Neural crest cell (in vitro differentiated cells): ENCODE measurements around the gene PPP1R3G. TPM values are rescaled to one million over a fixed set of nuclear protein-coding genes. Genes with fewer than 3 reads are reported as not detected.

Source experiments
- DNase-seq: peaks from one replicate; pipeline ENCODE4 v3.0.0; 2021; ENCODE audit warnings: low read depth, mixed read lengths, low spot score
- H3K27ac Mint-ChIP-seq: one replicate; pipeline ENCODE4 v1.8.0; 2021; ENCODE audit warnings: mild to moderate bottlenecking, mixed read lengths; ENCODE audit not compliant: unreplicated experiment
- H3K27me3 Mint-ChIP-seq: 2 replicates; pipeline ENCODE4 v1.8.0; 2021; ENCODE audit warnings: low read depth, mild to moderate bottlenecking, mixed read lengths
- H3K36me3 Mint-ChIP-seq: 2 replicates; pipeline ENCODE4 v1.8.0; 2021; ENCODE audit warnings: low read depth, mild to moderate bottlenecking, mixed read lengths
- H3K4me1 Mint-ChIP-seq: 2 replicates; pipeline ENCODE4 v1.8.0; 2021; ENCODE audit warnings: mixed read lengths
- H3K4me3 Mint-ChIP-seq: one replicate; pipeline ENCODE4 v1.8.0; 2021; ENCODE audit warnings: mild to moderate bottlenecking, mixed read lengths
- H3K9me3 Mint-ChIP-seq: 2 replicates; pipeline ENCODE4 v1.8.0; 2021; ENCODE audit warnings: mixed read lengths
- CTCF ChIP-seq: fragments of 200-600 bp; sonication (generic); conservative IDR thresholded peaks from 2 replicates; pipeline ENCODE4 v1.5.0; 2021; ENCODE audit warnings: antibody characterized with exemption, mild to moderate bottlenecking
- total RNA-seq: library from RNA; stranded (reverse); gene quantifications from 2 replicates; pipeline ENCODE4 v1.2.1, GENCODE V29; 2021

Gene PPP1R3G
- total RNA-seq, 1 donor from 2014 or later: 0.05 TPM

- H3K4me3 Mint-ChIP-seq: no peak overlapping the region
- H3K27ac Mint-ChIP-seq: no peak overlapping the region
- TF ChIP-seq CTCF: no peak
- peaks cover 4% of the 10 kb centered on the region for H3K4me1 Mint-ChIP-seq
- H3K9me3 Mint-ChIP-seq: no peaks in the 10 kb centered on the region
- no peaks in the 10 kb centered on the region for H3K36me3 Mint-ChIP-seq
- peaks cover 45% of the 10 kb centered on the region for H3K27me3 Mint-ChIP-seq
- no peak for DNase-seq
These were observed 3.6 kb downstream of the PPP1R3G start for GRCh38 chr6:5088780-5089179.

- no peak overlapping the region for H3K4me3 Mint-ChIP-seq
These were observed 4.6 kb downstream of the PPP1R3G start for GRCh38 chr6:5089481-5090438.

GRCh38 chr6:5090603-5091002, 5.5 kb downstream of the PPP1R3G start:
- no peak overlapping the region for H3K4me3 Mint-ChIP-seq
- H3K36me3 Mint-ChIP-seq: no peaks in the 10 kb centered on the region
- H3K4me1 Mint-ChIP-seq: peaks cover 4% of the 10 kb centered on the region
- no peaks in the 10 kb centered on the region for H3K9me3 Mint-ChIP-seq
- no peak for DNase-seq
- peaks cover 35% of the 10 kb centered on the region for H3K27me3 Mint-ChIP-seq
- TF ChIP-seq CTCF: no peak
- no peak overlapping the region for H3K27ac Mint-ChIP-seq

More at GRCh38 chr6:5089481-5090438, 4.6 kb downstream of the PPP1R3G start:
- Mint-ChIP-seq H3K4me1 (peaks cover 4% of the 10 kb centered on the region), H3K27me3 (peaks cover 39% of the 10 kb centered on the region), H3K36me3 (no peaks in the 10 kb centered on the region), H3K27ac (no peak overlapping the region), H3K9me3 (no peaks in the 10 kb centered on the region)
- DNase-seq: no peak
- TF ChIP-seq CTCF: no peak

GRCh38 chr6:5091210-5092069, 6.3 kb downstream of the PPP1R3G start:
- DNase-seq: no peak
- TF ChIP-seq CTCF: no peak
- peaks cover 2% of the 10 kb centered on the region for H3K4me1 Mint-ChIP-seq
- H3K27me3 Mint-ChIP-seq: peaks cover 31% of the 10 kb centered on the region
- H3K36me3 Mint-ChIP-seq: no peaks in the 10 kb centered on the region
- no peaks in the 10 kb centered on the region for H3K9me3 Mint-ChIP-seq
- H3K27ac Mint-ChIP-seq: no peak overlapping the region
- H3K4me3 Mint-ChIP-seq: no peak overlapping the region

DNA sequence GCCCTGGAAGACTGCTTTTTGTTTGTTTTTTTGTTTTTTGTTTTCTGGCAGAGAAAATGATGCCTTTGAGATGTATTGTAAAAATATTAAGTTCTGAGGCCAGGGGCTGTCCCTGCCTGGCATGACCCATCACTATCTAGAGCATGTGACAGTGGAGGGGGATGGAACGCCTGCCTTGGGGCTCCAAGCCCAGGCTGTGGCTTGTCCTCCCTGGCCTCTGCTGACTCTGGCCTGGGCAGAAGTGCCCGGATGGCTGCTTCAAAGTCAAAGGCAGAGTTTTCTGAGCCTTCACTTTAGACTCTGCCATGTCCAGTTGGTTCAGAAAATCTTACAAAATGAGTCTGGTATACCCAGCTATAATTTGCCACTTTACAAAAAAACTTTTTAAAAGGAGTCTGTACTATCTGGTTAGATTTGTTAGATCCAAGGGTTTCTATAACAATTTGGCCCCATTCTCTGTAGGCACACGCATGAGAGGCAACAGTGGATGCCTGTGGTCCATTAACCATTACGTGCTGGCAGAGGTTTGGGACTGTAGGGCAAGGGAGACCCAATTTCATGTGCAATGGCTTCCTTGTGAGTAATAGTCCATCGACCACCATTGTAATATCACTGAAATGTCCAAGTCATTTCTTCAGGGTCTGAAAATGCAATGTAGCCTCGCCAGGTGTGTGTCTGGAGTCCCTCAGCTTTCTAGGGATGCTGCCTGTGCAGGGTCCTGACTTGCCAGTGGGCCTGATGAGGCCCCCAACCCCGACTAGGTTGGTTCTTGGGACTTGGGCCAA, 8.3 kb downstream of the PPP1R3G start:
- Mint-ChIP-seq H3K4me1 (no peaks in the 10 kb centered on the region), H3K4me3 (no peak overlapping the region), H3K36me3 (no peaks in the 10 kb centered on the region), H3K27ac (no peak overlapping the region), H3K9me3 (no peaks in the 10 kb centered on the region), H3K27me3 (peaks cover 16% of the 10 kb centered on the region)
- TF ChIP-seq CTCF: no peak
- no peak for DNase-seq
